HG03097 (cell line): Measurements from ENCODE around the gene FOXP4.

ENCODE experiments used
- ATAC-seq: cut with Tn5 transposase; IDR thresholded peaks from one replicate; pipeline ENCODE4 v1.9.1; 2021; ENCODE audit not compliant: unreplicated experiment, low FRiP score

The FOXP4 gene

DNA sequence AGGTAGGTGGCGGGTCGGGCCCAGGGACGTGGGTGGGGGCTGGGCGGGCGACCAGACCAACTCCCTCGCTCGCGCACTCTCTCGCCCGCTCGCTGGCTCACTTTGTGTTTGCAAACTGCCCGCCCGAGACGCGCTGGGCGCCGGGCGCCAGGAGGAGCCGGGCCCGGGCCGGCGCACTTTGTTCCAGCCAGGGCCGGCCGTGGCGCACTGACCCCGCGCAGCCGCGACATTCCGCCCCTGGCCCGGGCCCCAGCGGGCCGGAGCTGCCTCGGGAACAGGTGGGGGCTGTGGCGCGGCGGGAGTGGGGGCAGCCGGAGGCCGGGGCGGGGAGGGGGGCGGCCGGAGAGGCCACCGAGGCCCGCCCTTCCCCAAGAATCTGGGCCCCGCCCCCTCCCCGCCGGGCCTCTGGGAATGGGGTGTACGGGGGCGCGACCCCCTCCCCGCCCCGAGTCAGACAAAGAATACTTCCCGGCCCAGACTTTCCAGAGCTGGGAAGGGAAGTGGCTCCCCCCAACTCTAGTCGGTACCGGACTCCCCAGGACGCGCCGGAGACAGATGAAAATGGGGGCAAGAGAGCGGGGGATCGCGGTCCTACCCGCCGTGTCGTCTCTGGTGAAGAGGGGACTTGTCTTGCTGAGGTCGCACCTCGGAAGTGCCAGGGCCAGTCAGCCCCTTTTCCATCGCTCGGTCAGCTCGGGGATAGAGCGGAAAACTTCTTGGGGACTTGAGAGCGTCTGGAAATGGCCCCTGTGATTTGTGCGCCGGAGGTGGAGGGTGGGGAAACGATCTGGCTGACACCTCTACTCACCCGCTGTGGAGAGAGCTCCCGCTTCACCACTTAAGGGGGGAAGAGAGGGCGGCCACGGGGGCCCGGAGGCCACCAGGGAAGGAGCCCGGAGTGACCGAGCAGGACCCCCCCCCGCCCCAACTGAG, 951 bp downstream of the FOXP4 start:
- ATAC-seq, result peak; percentile 8

DNA sequence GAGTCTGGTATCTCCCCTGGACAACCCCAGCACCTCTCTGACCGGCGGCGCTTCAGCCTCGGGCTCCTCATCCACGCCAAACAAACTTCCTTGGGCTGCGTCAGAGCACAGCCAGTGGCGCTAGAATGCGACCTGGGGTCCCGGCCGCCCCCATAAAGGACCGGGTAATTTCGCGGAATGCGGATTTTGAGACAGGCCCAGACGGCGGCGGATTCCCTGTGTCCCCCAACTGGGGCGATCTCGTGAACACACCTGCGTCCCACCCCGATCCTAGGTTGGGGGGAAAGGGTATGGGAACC, 1.6 kb downstream of the FOXP4 start:
- ATAC-seq, result no peak

DNA sequence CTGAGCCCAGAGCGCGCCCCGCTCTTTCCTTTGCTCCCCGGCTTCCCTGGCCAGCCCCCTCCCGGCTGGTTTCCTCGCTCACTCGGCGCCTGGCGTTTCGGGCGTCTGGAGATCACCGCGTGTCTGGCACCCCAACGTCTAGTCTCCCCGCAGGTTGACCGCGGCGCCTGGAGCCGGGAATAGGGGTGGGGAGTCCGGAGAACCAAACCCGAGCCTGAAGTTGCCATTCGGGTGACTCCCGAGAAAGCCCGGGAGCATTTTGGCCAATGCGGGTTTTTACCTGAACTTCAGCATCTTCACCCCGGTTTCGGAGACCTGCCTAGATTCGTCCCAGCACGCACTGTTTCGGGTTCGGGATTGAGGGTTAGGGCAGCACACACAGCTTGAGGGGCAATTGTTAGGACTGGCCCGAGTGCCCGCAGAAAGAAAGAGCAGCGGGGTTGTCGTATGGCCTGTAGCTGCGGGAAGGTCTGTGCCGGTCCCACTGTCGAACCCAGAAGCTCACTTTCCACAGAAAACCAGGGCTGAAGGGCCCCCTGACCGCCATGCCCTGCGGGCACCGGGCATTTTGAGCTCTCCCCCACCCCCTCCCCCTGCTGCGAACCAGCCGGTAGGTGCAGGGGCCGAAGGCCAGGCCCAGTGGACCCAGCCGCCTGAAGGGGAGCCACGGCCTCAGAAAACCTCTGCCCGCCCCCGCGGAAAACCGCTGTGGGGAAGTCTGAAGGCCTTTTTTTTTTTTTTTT, 2.1 kb downstream of the FOXP4 start:
- ATAC-seq, result no peak

DNA sequence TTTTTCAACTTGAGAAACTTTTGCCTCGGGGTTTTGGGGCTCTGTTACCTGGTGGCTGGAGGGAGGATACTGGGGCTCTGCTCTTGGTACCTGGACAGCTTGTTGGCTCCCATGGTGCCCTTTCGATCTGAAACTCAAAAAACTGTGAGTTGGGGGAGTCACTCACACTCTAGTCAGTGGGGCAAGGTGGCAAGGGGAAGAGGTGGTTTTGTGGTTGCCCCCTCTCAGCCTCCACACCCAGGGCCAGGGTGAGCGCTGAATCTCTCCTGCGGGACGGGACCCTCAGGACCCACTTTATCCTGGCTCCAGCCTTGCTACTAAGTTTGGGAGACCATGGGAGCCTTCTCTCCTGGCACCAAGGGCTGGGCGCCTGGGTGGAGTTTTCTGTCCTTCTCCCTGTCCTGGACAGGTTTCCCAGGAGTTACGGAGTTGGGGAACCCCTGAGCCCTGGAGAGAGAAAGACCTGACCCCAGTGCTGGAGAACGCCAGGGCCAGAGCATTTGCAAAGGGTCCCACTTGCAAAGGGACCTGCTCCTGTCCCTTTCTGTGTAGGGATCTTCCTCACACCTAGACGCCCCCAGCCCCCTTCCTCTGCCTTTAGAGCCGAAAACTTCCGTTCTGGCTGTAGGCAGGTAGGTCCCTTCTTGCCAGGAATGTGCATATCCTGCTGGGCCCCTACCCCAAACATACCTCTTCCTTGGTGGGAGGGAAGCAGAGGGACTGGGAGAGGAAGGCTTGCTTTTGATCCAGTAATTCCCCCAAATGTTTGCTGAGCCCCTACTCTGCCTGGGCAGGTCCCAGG, 2.9 kb downstream of the FOXP4 start:
- ATAC-seq, result no peak

DNA sequence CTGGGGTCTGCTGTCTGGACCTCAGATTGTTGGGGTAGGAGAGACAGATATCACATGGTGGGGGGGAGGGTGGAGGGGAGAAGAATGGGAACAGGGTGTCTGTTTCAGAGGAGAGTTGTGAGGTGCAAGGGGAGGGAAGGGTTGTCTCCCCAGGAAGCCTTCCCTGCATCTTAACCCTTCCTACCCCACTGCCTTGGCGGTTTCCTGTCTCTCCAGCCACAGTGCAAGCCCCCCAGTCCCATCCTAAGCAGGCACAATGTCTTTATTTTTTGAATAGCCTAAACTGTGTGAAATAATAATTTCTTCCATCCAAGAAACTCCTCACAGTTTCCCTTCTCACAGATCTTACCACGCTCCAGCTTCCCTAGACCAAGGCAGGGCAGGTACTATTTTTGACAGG, 3.5 kb downstream of the FOXP4 start:
- no peak for ATAC-seq

DNA sequence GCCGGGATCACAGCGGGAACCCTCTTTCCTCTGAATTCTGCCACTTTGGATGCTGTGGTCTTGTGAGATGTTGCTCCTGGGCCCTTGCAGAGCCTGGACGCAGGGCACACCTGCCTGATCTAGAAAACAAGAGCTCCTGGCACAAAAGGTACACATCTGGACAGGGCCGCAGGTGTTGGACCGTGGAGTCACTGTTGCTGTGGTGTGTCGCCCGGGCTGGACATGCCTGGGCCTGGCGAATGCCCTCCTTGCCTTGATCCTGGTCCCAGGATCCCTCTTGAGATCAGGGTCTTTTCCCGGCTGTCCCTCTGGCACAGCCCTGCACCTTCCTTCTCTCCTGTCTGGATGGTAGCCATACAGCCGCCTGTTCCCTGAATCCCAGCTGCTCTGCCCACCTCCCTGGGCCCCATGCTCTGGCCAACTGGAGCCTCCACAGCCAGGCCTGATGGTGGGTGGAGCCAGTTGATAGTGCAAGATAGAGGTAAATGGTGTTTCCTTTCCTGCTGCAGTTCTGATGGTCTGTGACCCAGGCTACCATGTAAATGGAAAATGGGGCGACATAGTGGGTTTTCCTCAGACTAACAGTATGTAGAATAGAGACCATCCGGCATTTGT, 5.0 kb downstream of the FOXP4 start:
- no peak for ATAC-seq

DNA sequence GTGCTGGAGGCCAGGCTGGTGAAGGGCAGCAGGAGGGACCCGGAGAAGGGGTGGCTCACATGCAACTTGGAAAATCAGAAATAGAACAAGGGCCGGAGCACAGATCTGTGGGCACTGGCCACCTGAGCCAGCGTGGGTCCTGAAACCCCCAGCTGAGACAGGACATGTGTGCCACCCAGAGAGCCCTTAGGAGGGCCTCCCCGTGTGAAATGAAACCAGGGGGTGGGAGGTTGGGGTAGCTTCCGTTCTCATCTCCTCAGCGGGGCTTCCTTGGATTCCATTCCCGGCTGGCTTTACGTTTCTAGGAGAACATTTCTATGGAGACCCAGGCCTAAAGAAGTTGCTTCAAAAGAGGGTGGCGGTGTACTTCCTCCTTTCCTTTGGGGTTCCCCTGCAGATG, 5.7 kb downstream of the FOXP4 start:
- ATAC-seq, result no peak

DNA sequence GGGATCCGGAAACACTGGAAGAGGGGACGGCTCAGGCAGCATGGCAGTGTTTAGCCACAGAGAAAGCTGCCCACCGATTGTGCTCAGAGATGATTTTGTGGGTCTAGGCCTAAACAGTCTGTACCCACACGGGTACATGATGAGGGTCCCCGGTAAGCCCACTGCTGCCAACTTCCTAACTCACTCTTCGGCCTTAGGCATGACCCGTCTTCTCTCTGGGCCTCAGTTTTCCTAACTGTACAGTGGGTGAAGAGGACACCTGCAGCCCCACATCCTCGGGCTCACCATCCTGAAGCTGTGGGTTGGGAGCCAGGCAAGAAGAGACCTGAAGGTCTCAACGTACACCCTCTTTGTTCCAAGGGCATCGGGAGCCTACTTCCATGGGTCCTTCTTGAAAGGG, 6.5 kb downstream of the FOXP4 start:
- ATAC-seq, result no peak

DNA sequence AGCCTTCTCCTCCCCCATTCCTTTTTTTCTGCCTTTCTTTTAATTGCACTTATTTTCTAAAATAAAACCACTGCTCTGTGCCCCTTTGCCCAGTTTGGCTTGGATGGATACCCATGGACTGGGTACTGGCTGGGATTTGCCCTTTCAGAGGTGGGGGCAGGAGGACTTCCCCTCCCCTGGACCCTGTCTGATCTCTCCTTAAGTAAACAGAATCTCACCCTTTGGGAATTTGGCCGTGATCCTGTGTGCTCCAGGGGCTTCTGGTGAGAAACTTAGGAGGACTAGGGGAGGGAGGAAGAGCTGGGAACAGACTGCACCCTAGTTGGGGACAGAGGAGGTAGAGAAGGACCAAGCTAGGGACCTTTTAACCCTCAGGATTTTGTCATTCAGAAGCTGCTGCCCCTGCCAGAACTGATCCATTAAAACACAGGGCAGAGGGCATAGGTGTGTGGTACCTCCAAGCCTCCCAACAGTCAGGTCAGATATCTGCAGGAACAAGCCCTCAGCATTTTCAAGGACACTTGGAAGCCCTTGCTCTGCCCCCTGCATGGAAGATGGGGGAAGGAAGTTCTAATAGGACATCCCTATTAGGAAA, 7.3 kb downstream of the FOXP4 start:
- no peak for ATAC-seq

DNA sequence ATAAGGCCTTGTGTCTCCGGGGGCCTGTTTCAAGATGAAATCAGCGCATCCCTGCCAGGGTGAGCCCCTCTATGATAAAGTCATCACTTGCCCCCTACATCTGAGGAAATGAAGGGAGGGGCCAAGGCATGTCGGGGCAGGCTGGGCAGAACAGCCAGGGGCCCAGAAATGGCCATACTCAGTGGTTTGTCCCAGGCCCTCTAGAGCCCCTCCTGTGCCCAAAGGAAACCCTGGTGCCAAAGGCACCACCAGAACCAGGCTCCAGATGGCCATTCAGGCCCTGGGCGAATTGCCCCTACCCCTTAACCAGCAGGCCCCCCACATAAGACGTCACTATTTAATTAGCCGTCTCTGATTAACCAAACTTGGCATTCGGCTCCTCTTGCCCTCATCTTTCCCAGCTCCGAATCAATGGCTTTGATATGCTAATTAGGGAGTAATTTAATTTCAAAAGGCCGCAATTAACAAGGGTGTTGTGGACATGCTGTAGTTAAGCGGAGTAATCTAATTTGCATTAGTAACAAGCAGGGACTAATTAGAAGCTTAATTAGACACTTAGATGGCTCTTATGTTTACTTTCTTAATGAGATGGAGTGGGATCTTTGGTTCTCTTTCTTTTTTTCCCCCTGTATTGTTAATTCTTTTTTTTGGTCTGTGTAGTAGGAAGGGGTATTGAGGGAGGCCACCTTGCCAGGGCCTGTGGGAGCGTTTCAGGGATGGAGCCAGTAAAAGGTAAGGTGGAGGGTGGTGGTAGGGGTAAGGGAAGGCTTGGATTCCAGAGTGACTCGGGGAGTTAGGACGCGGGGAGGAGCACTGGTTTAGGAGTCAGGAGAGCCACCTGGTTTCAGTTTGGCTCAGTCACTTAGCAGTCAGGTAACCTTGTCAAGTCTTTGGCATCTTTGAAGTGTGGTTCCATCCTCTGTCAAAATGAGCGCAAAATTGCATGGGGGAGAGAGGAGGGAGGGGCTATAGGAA, 9.4 kb downstream of the FOXP4 start:
- ATAC-seq, result no peak

DNA sequence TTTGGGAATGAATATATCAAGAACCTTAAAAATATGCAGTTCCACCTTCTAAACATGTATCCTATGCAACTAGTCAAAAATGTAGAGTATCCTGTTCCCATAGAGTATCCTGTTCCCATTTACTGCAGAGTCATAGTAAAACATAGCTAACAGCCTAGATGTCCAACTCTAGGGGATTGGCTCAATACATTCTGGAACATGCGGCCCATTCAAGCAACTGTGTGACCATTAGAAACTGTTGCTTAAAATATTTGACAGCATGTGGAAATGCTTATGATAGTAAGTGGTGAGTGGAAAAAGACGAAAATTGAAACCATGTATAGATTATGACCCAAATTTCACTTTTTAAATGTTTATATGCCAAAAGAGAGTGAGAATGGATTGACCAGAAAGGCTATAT, 11.2 kb downstream of the FOXP4 start:
- no peak for ATAC-seq

DNA sequence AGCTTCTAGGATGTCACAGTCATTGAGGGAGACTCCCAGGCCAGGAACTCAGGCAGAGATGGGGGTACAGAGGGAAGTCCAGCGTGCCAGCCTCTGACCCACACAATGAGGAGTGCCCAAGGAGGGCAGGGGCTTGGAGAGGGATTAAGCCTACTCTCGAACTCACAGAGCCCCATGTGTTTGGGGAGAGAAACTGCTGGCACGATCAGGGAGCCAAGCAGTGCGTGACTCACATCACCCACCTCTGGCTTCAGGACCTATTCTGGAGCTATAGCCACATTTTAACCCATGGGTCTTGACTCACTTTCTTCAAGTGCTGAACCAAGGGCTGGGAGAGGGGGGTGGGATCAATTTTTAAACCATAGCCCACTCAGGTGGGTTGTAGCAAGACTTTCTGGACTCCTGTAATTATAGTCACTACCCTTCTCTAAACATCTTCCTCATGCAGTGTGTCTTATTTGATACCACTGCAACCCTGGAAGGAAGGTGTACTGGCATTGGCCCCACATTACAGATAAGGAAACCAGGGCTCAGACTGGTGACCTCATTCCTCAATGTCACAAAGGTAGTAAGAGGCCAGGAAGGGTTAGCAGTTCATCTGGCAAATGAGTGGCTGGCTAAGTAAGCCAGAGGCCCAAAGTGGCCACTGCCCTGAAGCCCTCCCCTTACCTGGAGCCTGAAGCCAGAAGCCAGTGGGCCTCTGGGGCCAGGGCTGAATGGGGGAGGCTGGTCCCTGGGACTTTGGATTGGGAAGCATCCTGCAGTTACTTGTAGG, 12.0 kb downstream of the FOXP4 start:
- ATAC-seq, result no peak

DNA sequence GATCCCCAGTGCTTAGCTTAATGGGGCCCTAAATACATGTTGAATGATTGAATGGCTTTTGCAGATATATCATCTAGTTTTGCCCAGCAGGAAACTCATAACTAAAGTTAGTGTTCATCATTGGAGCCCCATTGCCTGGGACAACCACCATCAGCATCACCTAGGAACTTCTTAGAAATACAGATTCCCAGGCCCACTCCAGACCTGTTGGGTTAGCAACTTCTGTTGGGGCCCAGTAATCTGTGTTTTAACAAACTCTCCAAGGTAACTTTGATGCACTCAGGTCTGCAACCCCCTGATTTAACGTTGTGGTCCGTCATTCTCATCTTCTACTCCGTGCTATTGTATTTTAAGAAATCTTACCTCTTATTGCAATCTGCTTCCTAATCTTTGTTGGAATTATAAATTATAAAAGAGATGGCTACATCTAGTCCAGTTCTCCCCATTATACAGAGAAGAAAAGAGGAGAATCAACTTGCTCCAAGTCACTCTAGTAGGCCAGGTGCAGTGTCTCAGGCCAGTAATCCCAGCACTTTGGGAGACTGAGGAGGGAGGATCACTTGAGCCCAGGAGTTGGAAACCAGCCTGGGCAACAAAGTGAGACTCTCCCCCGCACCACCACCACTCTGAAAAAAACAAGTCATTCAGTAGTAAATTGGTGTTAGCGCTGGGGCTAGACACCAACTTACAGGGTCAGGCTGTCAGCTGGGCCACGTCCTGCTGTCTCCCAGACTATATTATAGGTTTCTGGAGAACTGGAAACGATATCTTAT, 13.7 kb downstream of the FOXP4 start:
- ATAC-seq, result no peak

DNA sequence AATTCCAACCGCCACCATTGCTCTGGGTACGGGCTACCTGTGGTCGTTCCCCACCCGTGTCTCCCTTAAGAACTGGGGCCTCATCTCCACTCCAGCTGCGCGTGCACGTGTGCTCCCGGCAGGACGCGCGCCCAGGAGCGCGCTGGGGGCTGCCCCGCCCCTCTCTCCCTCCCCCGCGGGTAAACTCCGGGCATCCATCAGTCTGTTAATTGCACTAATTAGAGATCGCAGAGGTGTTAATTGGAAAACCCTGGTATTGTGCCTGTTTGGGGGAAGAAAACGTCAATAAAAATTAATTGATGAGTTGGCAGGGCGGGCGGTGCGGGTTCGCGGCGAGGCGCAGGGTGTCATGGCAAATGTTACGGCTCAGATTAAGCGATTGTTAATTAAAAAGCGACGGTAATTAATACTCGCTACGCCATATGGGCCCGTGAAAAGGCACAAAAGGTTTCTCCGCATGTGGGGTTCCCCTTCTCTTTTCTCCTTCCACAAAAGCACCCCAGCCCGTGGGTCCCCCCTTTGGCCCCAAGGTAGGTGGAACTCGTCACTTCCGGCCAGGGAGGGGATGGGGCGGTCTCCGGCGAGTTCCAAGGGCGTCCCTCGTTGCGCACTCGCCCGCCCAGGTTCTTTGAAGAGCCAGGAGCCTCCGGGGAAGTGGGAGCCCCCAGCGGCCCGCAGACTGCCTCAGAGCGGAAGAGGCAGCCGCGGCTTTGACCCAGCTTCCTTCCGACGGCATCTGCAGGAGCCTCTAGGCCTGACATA, 14.4 kb downstream of the FOXP4 start:
- ATAC-seq, result no peak

DNA sequence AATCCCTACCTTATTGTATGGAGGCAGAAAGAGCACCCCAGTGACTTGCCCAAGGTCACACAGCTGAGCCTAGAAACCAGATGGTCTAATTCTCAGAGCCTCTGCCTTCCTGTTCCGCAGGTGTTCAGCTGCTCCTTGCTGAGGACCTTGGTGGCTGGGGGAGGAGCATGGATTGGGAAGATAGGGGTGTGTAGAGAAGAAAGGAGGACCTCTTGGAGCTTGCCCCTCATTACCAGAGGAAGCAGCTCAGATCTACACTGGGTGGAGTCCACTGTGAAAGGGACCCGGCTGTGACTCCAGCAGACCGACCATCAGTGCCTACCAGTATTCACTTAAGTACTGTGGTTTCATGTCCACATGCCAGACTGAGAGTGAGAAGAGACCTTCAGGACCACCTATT, 15.2 kb downstream of the FOXP4 start:
- ATAC-seq, result no peak

DNA sequence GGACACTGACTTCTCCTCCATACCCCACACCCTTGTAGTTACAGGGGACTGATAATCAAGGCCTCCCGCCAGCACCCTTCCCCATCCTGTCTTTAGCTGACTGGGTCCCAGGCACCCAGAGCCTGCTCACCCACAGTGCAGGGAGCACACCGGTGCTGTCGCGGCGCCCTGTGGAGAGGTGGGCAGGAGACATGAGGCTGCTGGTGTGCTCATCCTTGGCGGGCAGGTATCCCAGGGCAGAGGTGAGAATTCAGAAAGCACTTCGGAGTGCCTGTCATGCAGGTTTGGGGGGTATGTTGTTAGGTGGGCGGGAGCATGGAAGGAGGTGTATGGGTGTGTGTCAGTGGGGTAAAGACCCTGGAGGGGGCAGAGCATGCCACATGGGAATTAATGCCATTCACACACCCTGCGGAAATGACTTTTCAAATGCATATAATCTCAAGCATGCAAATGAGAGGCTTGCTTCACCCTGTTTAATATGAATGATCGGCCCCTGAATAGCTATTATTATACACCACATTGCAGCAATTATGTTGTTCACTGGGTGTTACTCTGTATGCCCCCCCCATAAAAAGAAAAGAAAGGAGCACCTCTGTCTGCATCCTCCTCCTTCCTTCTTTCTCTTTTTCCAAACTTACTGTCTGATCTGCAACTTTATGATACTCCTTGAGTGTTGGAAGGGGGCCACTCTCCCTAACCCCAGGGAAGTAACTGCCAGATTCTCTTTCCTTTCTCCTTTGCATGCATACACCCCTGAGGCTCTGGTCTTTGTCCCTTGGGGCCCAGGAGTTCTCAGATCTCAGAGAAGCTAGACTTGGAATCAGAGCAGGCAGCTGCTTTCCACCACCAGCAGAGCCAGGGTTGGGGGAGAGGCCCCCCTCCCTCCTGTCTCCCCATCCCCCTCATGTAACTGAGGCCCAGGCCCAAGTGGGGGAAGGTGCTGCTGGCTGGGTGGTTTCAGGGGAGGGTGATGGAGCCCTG, 16.0 kb downstream of the FOXP4 start:
- ATAC-seq, result no peak
